ENCODE measurements around the gene CAPN1.

DNA sequence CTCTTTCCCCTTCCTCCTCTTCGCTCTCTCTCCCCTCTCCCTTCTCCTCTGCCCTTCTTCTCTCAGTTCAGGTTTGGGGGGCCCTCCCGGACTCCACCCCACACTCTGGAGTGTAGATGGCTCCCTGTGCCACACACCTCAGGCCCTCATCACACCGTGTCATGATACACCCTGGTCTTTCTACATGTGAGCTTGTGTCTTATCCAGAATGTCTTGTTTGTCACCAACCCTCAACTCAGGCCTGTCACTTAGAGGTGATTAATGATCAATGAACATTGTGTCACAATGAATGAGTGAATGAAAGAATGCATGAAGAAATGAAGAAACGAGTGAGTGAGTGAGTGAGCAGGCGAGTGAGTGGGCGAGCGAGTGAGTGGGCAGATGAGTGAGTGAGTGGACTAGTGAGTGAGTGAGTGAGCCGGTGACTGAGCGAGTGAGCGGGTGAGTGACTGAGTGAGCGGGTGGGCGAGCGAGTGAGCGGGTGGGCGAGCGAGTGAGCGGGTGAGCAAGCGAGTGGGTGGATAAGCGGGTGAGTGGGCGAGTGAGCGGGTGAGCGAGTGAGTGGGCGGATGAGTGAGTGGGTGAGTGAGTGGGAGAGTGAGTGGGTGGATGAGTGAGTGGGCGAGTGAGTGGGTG lies 33.8 kb downstream of the CAPN1 start:
- TF ChIP-seq, protein P1, sequence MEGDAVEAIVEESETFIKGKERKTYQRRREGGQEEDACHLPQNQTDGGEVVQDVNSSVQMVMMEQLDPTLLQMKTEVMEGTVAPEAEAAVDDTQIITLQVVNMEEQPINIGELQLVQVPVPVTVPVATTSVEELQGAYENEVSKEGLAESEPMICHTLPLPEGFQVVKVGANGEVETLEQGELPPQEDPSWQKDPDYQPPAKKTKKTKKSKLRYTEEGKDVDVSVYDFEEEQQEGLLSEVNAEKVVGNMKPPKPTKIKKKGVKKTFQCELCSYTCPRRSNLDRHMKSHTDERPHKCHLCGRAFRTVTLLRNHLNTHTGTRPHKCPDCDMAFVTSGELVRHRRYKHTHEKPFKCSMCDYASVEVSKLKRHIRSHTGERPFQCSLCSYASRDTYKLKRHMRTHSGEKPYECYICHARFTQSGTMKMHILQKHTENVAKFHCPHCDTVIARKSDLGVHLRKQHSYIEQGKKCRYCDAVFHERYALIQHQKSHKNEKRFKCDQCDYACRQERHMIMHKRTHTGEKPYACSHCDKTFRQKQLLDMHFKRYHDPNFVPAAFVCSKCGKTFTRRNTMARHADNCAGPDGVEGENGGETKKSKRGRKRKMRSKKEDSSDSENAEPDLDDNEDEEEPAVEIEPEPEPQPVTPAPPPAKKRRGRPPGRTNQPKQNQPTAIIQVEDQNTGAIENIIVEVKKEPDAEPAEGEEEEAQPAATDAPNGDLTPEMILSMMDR (IDR thresholded peaks at IDR 0.05), result no peak
- TF ChIP-seq POLR2A (IDR thresholded peaks at IDR 0.05) (no peak), POLR2AphosphoS5 (IDR thresholded peaks at IDR 0.05) (no peak), EP300 (IDR thresholded peaks at IDR 0.05) (no peak)

All from suprapubic skin (tissue), 4 donors.